A673 (cell line): ENCODE data around the gene IGSF21. TPM values are rescaled to one million over a fixed set of nuclear protein-coding genes. Genes with fewer than 3 reads are reported as not detected.

Experiments
- BruUV-seq: library from RNA; stranded (reverse); fragments of 400-500 nt; replicated peaks from 2 replicates; lab custom pipeline; 2021; lab: Mats Ljungman, UMichigan
- CTCF ChIA-PET: fragments of 300-600 bp; sonication (Branson Sonifier 250); formaldehyde crosslinking; loops from one replicate; lab custom pipeline; 2022; ENCODE audit warnings: antibody characterized with exemption; lab: Charles Lee
- POLR2A ChIA-PET: fragments of 300-600 bp; sonication (Branson Sonifier 250); formaldehyde crosslinking; loops from one replicate; lab custom pipeline; 2022; ENCODE audit warnings: antibody characterized with exemption; ENCODE audit not compliant: low non-redundant PET; lab: Charles Lee
- DNase-seq: peaks from one replicate; pipeline ENCODE4 v3.0.0-alpha.2; 2015; ENCODE audit warnings: low spot score
- H3K27ac ChIP-seq: fragments of 200-600 bp; sonication (generic); 2 replicates; pipeline ENCODE4 v1.5.1; 2016; ENCODE audit warnings: mixed run types, low read depth, mild to moderate bottlenecking, mixed read lengths, antibody characterized with exemption, low read length; ENCODE audit not compliant: poor library complexity, severe bottlenecking
- H3K27me3 ChIP-seq: fragments of 200-600 bp; sonication (generic); replicated peaks from 2 replicates; pipeline ENCODE4 v1.6.1; 2017; ENCODE audit warnings: mixed run types, low read depth, mild to moderate bottlenecking, mixed read lengths, antibody characterized with exemption, low read length; ENCODE audit not compliant: insufficient read depth, poor library complexity
- H3K36me3 ChIP-seq: fragments of 200-600 bp; sonication (generic); 2 replicates; pipeline ENCODE4 v1.6.1; 2016; ENCODE audit warnings: mixed run types, mild to moderate bottlenecking, mixed read lengths, antibody characterized with exemption, low read length; ENCODE audit not compliant: insufficient read depth, poor library complexity, severe bottlenecking
- H3K4me1 ChIP-seq: fragments of 200-600 bp; sonication (generic); 2 replicates; pipeline ENCODE4 v1.6.1; 2017; ENCODE audit warnings: mixed run types, mild to moderate bottlenecking, mixed read lengths, antibody characterized with exemption, low read length; ENCODE audit not compliant: insufficient read depth, poor library complexity, severe bottlenecking
- H3K4me3 ChIP-seq: fragments of 200-600 bp; sonication (generic); 2 replicates; pipeline ENCODE4 v1.5.1; 2016; ENCODE audit warnings: low read depth, mixed run types, mild to moderate bottlenecking, mixed read lengths, low read length; ENCODE audit not compliant: poor library complexity, severe bottlenecking
- H3K9me3 ChIP-seq: fragments of 200-600 bp; sonication (generic); 2 replicates; pipeline ENCODE4 v1.6.1; 2016; ENCODE audit warnings: mixed run types, low read depth, mild to moderate bottlenecking, mixed read lengths, antibody characterized with exemption, low read length; ENCODE audit not compliant: poor library complexity, severe bottlenecking
- EZH2 ChIP-seq: fragments of 200-600 bp; sonication (generic); IDR thresholded peaks from 2 replicates; pipeline ENCODE4 v1.6.1; 2017; ENCODE audit warnings: borderline replicate concordance, low read depth, mild to moderate bottlenecking, mixed read lengths, antibody characterized with exemption, low read length; ENCODE audit not compliant: poor library complexity, severe bottlenecking
- intact Hi-C: fragments of 100-400 bp; cut with micrococcal nuclease; formaldehyde crosslinking; loops from one replicate; pipeline ENCODE4 v1.10.0; 2022; ENCODE audit not compliant: unreplicated experiment
- total RNA-seq: library from RNA; stranded (reverse); gene quantifications from 2 replicates; pipeline ENCODE4 v1.2.3, GENCODE V29; 2021
- TF ChIP-seq, protein P1 (sequence below): fragments of 300-800, 200-600 bp; sonication (generic); conservative IDR thresholded peaks from 2 replicates; pipeline ENCODE4 v1.5.1; 2017; ENCODE audit warnings: low read depth, mild to moderate bottlenecking, antibody characterized with exemption, low read length, moderate library complexity, mixed read lengths

IGSF21 gene
- total RNA-seq, 1 experiment from 2014 or later: 3.2 TPM

DNA sequence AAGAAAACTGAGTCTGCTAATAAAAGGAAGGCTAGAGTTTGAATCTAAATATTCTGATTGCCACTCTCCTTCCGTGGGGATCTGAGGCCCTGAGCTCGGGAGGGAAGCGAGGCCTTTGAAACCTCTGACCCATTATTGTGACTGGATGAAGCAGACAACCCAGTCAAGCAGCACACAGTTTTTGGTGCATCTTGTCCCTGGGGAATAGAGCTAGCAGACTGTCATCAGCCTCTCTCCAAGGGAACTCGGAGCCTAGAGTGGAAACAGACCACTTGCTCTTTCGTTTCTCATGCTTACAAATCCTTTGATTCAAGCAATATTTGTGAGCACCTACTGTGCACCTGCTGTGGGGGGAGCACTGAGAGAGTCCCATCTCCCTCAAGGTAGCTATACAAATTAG is 240.0 kb downstream of the IGSF21 start:
- Histone ChIP-seq H3K27me3 (no peaks in the 10 kb centered on the region), H3K4me3 (no peak overlapping the region), H3K9me3 (no peaks in the 10 kb centered on the region), H3K36me3 (no peaks in the 10 kb centered on the region), H3K4me1 (peaks cover 43% of the 10 kb centered on the region), H3K27ac (no peak overlapping the region)
- intact Hi-C loops: no loop called here
- TF ChIP-seq EZH2: no peak
- TF ChIP-seq, protein P1, sequence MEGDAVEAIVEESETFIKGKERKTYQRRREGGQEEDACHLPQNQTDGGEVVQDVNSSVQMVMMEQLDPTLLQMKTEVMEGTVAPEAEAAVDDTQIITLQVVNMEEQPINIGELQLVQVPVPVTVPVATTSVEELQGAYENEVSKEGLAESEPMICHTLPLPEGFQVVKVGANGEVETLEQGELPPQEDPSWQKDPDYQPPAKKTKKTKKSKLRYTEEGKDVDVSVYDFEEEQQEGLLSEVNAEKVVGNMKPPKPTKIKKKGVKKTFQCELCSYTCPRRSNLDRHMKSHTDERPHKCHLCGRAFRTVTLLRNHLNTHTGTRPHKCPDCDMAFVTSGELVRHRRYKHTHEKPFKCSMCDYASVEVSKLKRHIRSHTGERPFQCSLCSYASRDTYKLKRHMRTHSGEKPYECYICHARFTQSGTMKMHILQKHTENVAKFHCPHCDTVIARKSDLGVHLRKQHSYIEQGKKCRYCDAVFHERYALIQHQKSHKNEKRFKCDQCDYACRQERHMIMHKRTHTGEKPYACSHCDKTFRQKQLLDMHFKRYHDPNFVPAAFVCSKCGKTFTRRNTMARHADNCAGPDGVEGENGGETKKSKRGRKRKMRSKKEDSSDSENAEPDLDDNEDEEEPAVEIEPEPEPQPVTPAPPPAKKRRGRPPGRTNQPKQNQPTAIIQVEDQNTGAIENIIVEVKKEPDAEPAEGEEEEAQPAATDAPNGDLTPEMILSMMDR: no peak
- ChIA-PET CTCF (no interaction called here), POLR2A (no interaction called here)
- peak; percentile 54 for DNase-seq
- BruUV-seq: no TSS peak

DNA sequence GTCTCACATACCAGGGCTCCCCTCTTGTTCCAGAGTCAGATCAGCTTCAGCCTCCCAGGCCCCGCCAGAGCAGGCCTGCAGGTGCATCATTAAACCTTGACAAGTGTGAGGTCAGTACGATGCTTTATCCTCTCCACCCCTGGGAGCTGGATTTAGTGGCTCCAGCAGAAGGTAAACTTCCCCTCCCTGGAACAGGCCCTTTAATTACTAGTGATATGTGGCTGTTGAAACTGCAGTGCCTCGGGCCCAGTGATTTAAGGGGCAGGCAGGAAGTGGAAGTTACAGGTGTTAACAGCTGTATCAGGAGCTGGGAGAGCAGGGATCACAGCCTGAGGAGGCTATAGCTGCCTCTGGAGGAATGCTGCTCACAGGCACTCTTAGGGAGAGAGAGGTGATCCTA is 240.8 kb downstream of the IGSF21 start:
- intact Hi-C loops: no loop called here
- CTCF ChIA-PET: no interaction called here

GRCh38 chr1:18350747-18351146 is 243.1 kb downstream of the IGSF21 start:
- Histone ChIP-seq H3K36me3 (no peaks in the 10 kb centered on the region), H3K9me3 (no peaks in the 10 kb centered on the region), H3K27ac (no peak overlapping the region), H3K4me1 (peaks cover 49% of the 10 kb centered on the region), H3K27me3 (no peaks in the 10 kb centered on the region), H3K4me3 (no peak overlapping the region)
- CTCF ChIA-PET: no interaction called here
- no peak for DNase-seq
- TF ChIP-seq, protein P1: no peak
- no peak for TF ChIP-seq EZH2
- no TSS peak for BruUV-seq
- intact Hi-C loops: no loop called here
- POLR2A ChIA-PET: no interaction called here

More for the DNA sequence above, 240.8 kb downstream of the IGSF21 start:
- no peak for DNase-seq
- Histone ChIP-seq H3K4me1 (peaks cover 51% of the 10 kb centered on the region), H3K36me3 (no peaks in the 10 kb centered on the region), H3K9me3 (no peaks in the 10 kb centered on the region), H3K4me3 (no peak overlapping the region), H3K27ac (no peak overlapping the region), H3K27me3 (no peaks in the 10 kb centered on the region)
- no TSS peak for BruUV-seq
- TF ChIP-seq EZH2: no peak
- TF ChIP-seq, protein P1: no peak
- POLR2A ChIA-PET: no interaction called here
